H9 (cell line): ENCODE results near the gene ELAVL4. TPM values are rescaled to one million over a fixed set of nuclear protein-coding genes. Genes with fewer than 3 reads are reported as not detected.

Experiments
- DNase-seq: peaks from one replicate; pipeline ENCODE4 v3.0.0-alpha.2; 2017
- H2AFZ ChIP-seq: one replicate; pipeline ENCODE4 v1.6.1; 2013; ENCODE audit warnings: mild to moderate bottlenecking, low read length, control low read depth, moderate library complexity
- H2AK5ac ChIP-seq: 2 replicates; pipeline ENCODE4 v1.6.1; 2013; ENCODE audit warnings: low read length, control low read depth, mixed read lengths; ENCODE audit not compliant: insufficient read length
- H2BK120ac ChIP-seq: one replicate; pipeline ENCODE4 v1.6.1; 2013; ENCODE audit warnings: low read depth, mild to moderate bottlenecking, low read length, control low read depth, inconsistent platforms; ENCODE audit not compliant: poor library complexity, severe bottlenecking
- H2BK12ac ChIP-seq: 2 replicates; pipeline ENCODE4 v1.6.1; 2013; ENCODE audit warnings: low read length, control low read depth, mixed read lengths, low read depth; ENCODE audit not compliant: insufficient read length
- H2BK15ac ChIP-seq: 2 replicates; pipeline ENCODE4 v1.6.1; 2013; ENCODE audit warnings: low read depth, low read length, control low read depth
- H2BK20ac ChIP-seq: one replicate; pipeline ENCODE4 v1.6.1; 2013; ENCODE audit warnings: low read depth, mild to moderate bottlenecking, low read length, control low read depth, inconsistent platforms; ENCODE audit not compliant: poor library complexity, severe bottlenecking
- H2BK5ac ChIP-seq: 2 replicates; pipeline ENCODE4 v1.6.1; 2013; ENCODE audit warnings: low read length, control low read depth, mixed read lengths; ENCODE audit not compliant: insufficient read length
- H3K14ac ChIP-seq: 2 replicates; pipeline ENCODE4 v1.6.1; 2013; ENCODE audit warnings: low read length, control low read depth; ENCODE audit not compliant: insufficient read depth
- H3K18ac ChIP-seq: 2 replicates; pipeline ENCODE4 v1.6.1; 2013; ENCODE audit warnings: low read depth, mild to moderate bottlenecking, mixed read lengths, low read length, control low read depth; ENCODE audit not compliant: insufficient read length
- H3K23ac ChIP-seq: 2 replicates; pipeline ENCODE4 v1.6.1; 2013; ENCODE audit warnings: low read length, control low read depth, mixed read lengths, low read depth; ENCODE audit not compliant: insufficient read length
- H3K23me2 ChIP-seq: 2 replicates; pipeline ENCODE4 v1.6.1; 2013; ENCODE audit warnings: low read depth, mild to moderate bottlenecking, mixed read lengths, low read length, control low read depth; ENCODE audit not compliant: insufficient read length, poor library complexity, severe bottlenecking
- H3K27ac ChIP-seq: 2 replicates; pipeline ENCODE4 v1.5.1; 2013; ENCODE audit warnings: low read length, control low read depth, mixed read lengths, low read depth; ENCODE audit not compliant: insufficient read length
- H3K27me3 ChIP-seq: 2 replicates; pipeline ENCODE4 v1.6.1; 2013; ENCODE audit warnings: low read length, control low read depth, inconsistent platforms; ENCODE audit not compliant: insufficient read depth
- H3K4ac ChIP-seq: 2 replicates; pipeline ENCODE4 v1.6.1; 2013; ENCODE audit warnings: low read depth, mild to moderate bottlenecking, control low read depth, inconsistent platforms, low read length, moderate library complexity
- H3K4me1 ChIP-seq: 2 replicates; pipeline ENCODE4 v1.6.1; 2013; ENCODE audit warnings: low read length, control low read depth, inconsistent platforms; ENCODE audit not compliant: insufficient read depth
- H3K4me2 ChIP-seq: 2 replicates; pipeline ENCODE4 v1.6.1; 2013; ENCODE audit warnings: low read length, control low read depth, mixed read lengths; ENCODE audit not compliant: insufficient read length, insufficient read depth
- H3K56ac ChIP-seq: 2 replicates; pipeline ENCODE4 v1.6.1; 2013; ENCODE audit warnings: low read depth, mild to moderate bottlenecking, mixed read lengths, low read length, control low read depth; ENCODE audit not compliant: insufficient read length
- H3K79me1 ChIP-seq: 2 replicates; pipeline ENCODE4 v1.6.1; 2013; ENCODE audit warnings: low read depth, mild to moderate bottlenecking, moderate library complexity, low read length, control low read depth, inconsistent platforms; ENCODE audit not compliant: insufficient read depth, poor library complexity, severe bottlenecking
- H3K79me2 ChIP-seq: 2 replicates; pipeline ENCODE4 v1.6.1; 2013; ENCODE audit warnings: low read length, control low read depth, inconsistent platforms; ENCODE audit not compliant: insufficient read depth
- H3K9ac ChIP-seq: 2 replicates; pipeline ENCODE4 v1.6.1; 2013; ENCODE audit warnings: low read length, control low read depth, mixed read lengths; ENCODE audit not compliant: insufficient read length; ENCODE audit errors: extremely low read depth
- H3K9me3 ChIP-seq: one replicate; pipeline ENCODE4 v1.6.1; 2013; ENCODE audit warnings: low read depth, low read length, inconsistent platforms; ENCODE audit not compliant: control insufficient read depth
- H3T11ph ChIP-seq: one replicate; pipeline ENCODE4 v1.6.1; 2013; ENCODE audit warnings: mild to moderate bottlenecking, low read length, control low read depth, inconsistent platforms
- H4K20me1 ChIP-seq: one replicate; pipeline ENCODE4 v1.6.1; 2013; ENCODE audit not compliant: control insufficient read depth, insufficient read length, insufficient read depth
- H4K5ac ChIP-seq: 2 replicates; pipeline ENCODE4 v1.6.1; 2013; ENCODE audit warnings: low read depth, mild to moderate bottlenecking, mixed read lengths, low read length, control low read depth; ENCODE audit not compliant: insufficient read length
- H4K8ac ChIP-seq: replicated peaks from 2 replicates; pipeline ENCODE4 v1.6.1; 2013; ENCODE audit warnings: low read length, control low read depth, mixed read lengths, low read depth; ENCODE audit not compliant: insufficient read length
- H4K91ac ChIP-seq: 2 replicates; pipeline ENCODE4 v1.6.1; 2013; ENCODE audit warnings: low read depth, mild to moderate bottlenecking, moderate library complexity, mixed read lengths, low read length, control low read depth; ENCODE audit not compliant: insufficient read length
- H3K27ac Mint-ChIP-seq, 3 experiments: 2 replicates in 2 of 3; 3 replicates in 1 of 3; pipeline ENCODE4 v1.8.0; 2020 to 2021; ENCODE audit warnings: mixed read lengths in 3 of 3, mild to moderate bottlenecking in 1 of 3, moderate library complexity in 1 of 3
- H3K27me3 Mint-ChIP-seq: 2 replicates; pipeline ENCODE4 v1.8.0; 2021; ENCODE audit warnings: low read depth, mild to moderate bottlenecking, moderate library complexity, mixed read lengths
- H3K36me3 Mint-ChIP-seq, 3 experiments: 2 replicates in 2 of 3; 3 replicates in 1 of 3; pipeline ENCODE4 v1.8.0; 2020 to 2021; ENCODE audit warnings: low read depth in 3 of 3, mixed read lengths in 3 of 3; ENCODE audit not compliant: insufficient read depth in 1 of 3
- H3K4me1 Mint-ChIP-seq, 2 experiments: 2 replicates each; pipeline ENCODE4 v1.8.0; 2020; ENCODE audit warnings: mixed read lengths in 2 of 2
- H3K4me3 Mint-ChIP-seq, 2 experiments: 2 replicates in 1 of 2; 3 replicates in 1 of 2; pipeline ENCODE4 v1.8.0; 2020 to 2021; ENCODE audit warnings: mild to moderate bottlenecking in 2 of 2, mixed read lengths in 2 of 2, moderate library complexity in 1 of 2
- H3K9me3 Mint-ChIP-seq, 2 experiments: 2 replicates in 1 of 2; 3 replicates in 1 of 2; pipeline ENCODE4 v1.8.0; 2020; ENCODE audit warnings: mild to moderate bottlenecking in 2 of 2, mixed read lengths in 2 of 2, moderate library complexity in 1 of 2
- WGBS: extraction: QIAGEN DNeasy Blood & Tissue Kit; methylation state at CpG from one replicate; pipeline ENCODE4 v1.1.7; 2013; ENCODE audit warnings: missing lambda C conversion rate, low lambda C conversion rate, mixed read lengths; ENCODE audit not compliant: insufficient read length; ENCODE audit errors: extremely low coverage; 5-methylcytosine and 5-hydroxymethylcytosine counted together
- total RNA-seq: library from RNA; stranded (reverse); gene quantifications from 2 replicates; pipeline ENCODE4 v1.2.1, GENCODE V29; 2021
- TF ChIP-seq, protein P1 (sequence below): fragments of 200-600 bp; sonication (generic); conservative IDR thresholded peaks from 3 replicates; pipeline ENCODE4 v1.8.0; 2021; ENCODE audit warnings: antibody characterized with exemption, mild to moderate bottlenecking

The ELAVL4 gene
- total RNA-seq, 1 experiment from 2014 or later, result not detected

DNA sequence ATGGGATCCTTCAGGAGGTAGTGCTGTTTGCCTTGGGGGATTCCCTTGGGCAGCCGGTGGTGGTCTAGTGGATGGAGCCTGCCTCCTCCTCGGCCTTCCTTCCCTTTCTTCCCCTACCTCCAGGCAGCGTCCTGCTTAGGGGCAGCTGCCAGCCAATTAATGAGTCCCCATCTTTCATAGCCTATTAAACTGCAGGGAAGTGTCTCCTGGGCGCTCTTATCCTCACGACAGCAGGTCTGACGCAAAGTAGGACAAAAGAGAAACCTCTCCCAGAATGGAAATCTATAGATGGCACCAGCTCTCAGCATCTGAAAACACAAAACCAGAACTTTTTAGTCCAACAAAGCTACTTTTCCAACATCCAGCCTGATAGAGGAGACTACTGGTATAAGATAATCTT is 69.3 kb downstream of the ELAVL4 start:
- no peak overlapping the region for H4K8ac ChIP-seq
- H3K9ac ChIP-seq, result no peak overlapping the region
- H3K4me1 Mint-ChIP-seq, result no peaks in the 10 kb centered on the region
- no peak overlapping the region for H2AK5ac ChIP-seq
- no peak overlapping the region for H2BK12ac ChIP-seq
- no peak overlapping the region for H3K27ac Mint-ChIP-seq
- no CpG with 5 or more reads among the region's 6 CpGs for whole genome bisulfite sequencing
- no peaks in the 10 kb centered on the region for H3K27me3 ChIP-seq
- H3K9me3 ChIP-seq, result no peaks in the 10 kb centered on the region
- H4K20me1 ChIP-seq, result no peaks in the 10 kb centered on the region
- no peak for DNase-seq
- H3K23ac ChIP-seq, result no peak overlapping the region
- H4K91ac ChIP-seq, result no peak overlapping the region
- no peak overlapping the region for H3K56ac ChIP-seq
- no peak overlapping the region for H2BK20ac ChIP-seq
- no peaks in the 10 kb centered on the region for H3K79me2 ChIP-seq
- no peak overlapping the region for H3K4me3 Mint-ChIP-seq
- H2AFZ ChIP-seq, result no peak overlapping the region
- no peaks in the 10 kb centered on the region for H3K23me2 ChIP-seq
- no peak overlapping the region for H3K27ac ChIP-seq
- no peak overlapping the region for H4K5ac ChIP-seq
- no peak overlapping the region for H2BK5ac ChIP-seq
- peaks cover 0 to 51% of the 10 kb centered on the region in 2 experiments; a peak in 2 of 5 replicates for H3K9me3 Mint-ChIP-seq
- peaks cover 0 to 6% (median 0%) of the 10 kb centered on the region in 3 experiments; a peak in 2 of 7 replicates for H3K36me3 Mint-ChIP-seq
- no peak overlapping the region for H3K18ac ChIP-seq
- H2BK120ac ChIP-seq, result no peak overlapping the region
- no peak overlapping the region for H3K4me2 ChIP-seq
- no peak overlapping the region for H2BK15ac ChIP-seq
- TF ChIP-seq, protein P1, sequence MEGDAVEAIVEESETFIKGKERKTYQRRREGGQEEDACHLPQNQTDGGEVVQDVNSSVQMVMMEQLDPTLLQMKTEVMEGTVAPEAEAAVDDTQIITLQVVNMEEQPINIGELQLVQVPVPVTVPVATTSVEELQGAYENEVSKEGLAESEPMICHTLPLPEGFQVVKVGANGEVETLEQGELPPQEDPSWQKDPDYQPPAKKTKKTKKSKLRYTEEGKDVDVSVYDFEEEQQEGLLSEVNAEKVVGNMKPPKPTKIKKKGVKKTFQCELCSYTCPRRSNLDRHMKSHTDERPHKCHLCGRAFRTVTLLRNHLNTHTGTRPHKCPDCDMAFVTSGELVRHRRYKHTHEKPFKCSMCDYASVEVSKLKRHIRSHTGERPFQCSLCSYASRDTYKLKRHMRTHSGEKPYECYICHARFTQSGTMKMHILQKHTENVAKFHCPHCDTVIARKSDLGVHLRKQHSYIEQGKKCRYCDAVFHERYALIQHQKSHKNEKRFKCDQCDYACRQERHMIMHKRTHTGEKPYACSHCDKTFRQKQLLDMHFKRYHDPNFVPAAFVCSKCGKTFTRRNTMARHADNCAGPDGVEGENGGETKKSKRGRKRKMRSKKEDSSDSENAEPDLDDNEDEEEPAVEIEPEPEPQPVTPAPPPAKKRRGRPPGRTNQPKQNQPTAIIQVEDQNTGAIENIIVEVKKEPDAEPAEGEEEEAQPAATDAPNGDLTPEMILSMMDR, result no peak
- H3K4ac ChIP-seq, result no peak overlapping the region
- H3K79me1 ChIP-seq, result no peaks in the 10 kb centered on the region
- H3K14ac ChIP-seq, result no peak overlapping the region
- no peaks in the 10 kb centered on the region; the same call in 1 of the 2 replicates for H3K27me3 Mint-ChIP-seq
- no peak overlapping the region for H3T11ph ChIP-seq
- H3K4me1 ChIP-seq, result no peaks in the 10 kb centered on the region
